Ishikawa (cell line): Measurements from ENCODE around the gene UBE2O.

Experiments
- CEBPB ChIP-seq: IDR thresholded peaks from 2 replicates; pipeline ENCODE4 v1.6.1; 2012
- CREB1 ChIP-seq: IDR thresholded peaks from 2 replicates; pipeline ENCODE4 v1.6.1; 2012; ENCODE audit warnings: low read depth
- EGR1 ChIP-seq: IDR thresholded peaks from 2 replicates; pipeline ENCODE4 v1.6.1; 2012
- EP300 ChIP-seq: IDR thresholded peaks from 2 replicates; pipeline ENCODE4 v1.6.1; 2012; ENCODE audit warnings: borderline replicate concordance
- FOXM1 ChIP-seq: IDR thresholded peaks from 2 replicates; pipeline ENCODE4 v1.6.1; 2012; ENCODE audit warnings: low read depth, borderline replicate concordance
- NFIC ChIP-seq: IDR thresholded peaks from 2 replicates; pipeline ENCODE4 v1.6.1; 2012
- RAD21 ChIP-seq: IDR thresholded peaks from 2 replicates; pipeline ENCODE4 v1.6.1; 2012; ENCODE audit warnings: low read depth
- TAF1 ChIP-seq: IDR thresholded peaks from 2 replicates; pipeline ENCODE4 v1.6.1; 2012; ENCODE audit warnings: low read depth, mild to moderate bottlenecking
- TCF12 ChIP-seq: IDR thresholded peaks from 2 replicates; pipeline ENCODE4 v1.6.1; 2012; ENCODE audit warnings: low read depth
- TEAD4 ChIP-seq: IDR thresholded peaks from 2 replicates; pipeline ENCODE4 v1.6.1; 2012
- YY1 ChIP-seq: IDR thresholded peaks from 2 replicates; pipeline ENCODE4 v1.6.1; 2012; ENCODE audit warnings: low read depth
- ZBTB7A ChIP-seq: IDR thresholded peaks from 2 replicates; pipeline ENCODE4 v1.6.1; 2012; ENCODE audit warnings: low read depth
- TF ChIP-seq, protein P1 (sequence below): IDR thresholded peaks from 2 replicates; pipeline ENCODE4 v1.6.1; 2012; ENCODE audit warnings: low read depth, mild to moderate bottlenecking
- TF ChIP-seq, protein P2 (sequence below): IDR thresholded peaks from 2 replicates; pipeline ENCODE4 v1.6.1; 2012
- TF ChIP-seq, protein P3 (sequence below): IDR thresholded peaks from 2 replicates; pipeline ENCODE4 v1.6.1; 2012

Gene UBE2O

DNA sequence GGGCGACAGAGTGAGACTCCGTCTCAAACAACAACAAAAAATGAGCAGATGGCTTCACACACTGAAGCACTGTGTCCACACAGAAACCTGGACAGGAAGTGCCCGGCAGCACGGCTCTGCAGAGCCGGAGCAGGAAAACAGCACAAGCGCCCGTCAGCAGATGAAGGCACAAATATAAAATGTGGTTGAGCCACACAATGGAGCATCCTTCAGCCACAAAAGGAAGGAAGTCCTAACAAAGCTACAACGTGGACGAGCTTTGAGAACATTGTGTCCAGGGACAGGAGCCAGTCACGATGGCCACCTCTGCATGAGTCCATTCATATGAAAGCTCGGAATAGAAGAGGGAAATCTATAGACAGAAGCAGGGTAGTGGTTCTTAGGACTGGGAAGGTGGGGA is 32.6 kb upstream of the UBE2O start:
- TF ChIP-seq NFIC, result no peak
- no peak for TF ChIP-seq CREB1
- TF ChIP-seq, protein P1, sequence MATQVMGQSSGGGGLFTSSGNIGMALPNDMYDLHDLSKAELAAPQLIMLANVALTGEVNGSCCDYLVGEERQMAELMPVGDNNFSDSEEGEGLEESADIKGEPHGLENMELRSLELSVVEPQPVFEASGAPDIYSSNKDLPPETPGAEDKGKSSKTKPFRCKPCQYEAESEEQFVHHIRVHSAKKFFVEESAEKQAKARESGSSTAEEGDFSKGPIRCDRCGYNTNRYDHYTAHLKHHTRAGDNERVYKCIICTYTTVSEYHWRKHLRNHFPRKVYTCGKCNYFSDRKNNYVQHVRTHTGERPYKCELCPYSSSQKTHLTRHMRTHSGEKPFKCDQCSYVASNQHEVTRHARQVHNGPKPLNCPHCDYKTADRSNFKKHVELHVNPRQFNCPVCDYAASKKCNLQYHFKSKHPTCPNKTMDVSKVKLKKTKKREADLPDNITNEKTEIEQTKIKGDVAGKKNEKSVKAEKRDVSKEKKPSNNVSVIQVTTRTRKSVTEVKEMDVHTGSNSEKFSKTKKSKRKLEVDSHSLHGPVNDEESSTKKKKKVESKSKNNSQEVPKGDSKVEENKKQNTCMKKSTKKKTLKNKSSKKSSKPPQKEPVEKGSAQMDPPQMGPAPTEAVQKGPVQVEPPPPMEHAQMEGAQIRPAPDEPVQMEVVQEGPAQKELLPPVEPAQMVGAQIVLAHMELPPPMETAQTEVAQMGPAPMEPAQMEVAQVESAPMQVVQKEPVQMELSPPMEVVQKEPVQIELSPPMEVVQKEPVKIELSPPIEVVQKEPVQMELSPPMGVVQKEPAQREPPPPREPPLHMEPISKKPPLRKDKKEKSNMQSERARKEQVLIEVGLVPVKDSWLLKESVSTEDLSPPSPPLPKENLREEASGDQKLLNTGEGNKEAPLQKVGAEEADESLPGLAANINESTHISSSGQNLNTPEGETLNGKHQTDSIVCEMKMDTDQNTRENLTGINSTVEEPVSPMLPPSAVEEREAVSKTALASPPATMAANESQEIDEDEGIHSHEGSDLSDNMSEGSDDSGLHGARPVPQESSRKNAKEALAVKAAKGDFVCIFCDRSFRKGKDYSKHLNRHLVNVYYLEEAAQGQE, result no peak
- TF ChIP-seq TEAD4, result no peak
- no peak for TF ChIP-seq EP300
- no peak for TF ChIP-seq FOXM1
- TF ChIP-seq CEBPB, result no peak
- TF ChIP-seq EGR1, result no peak
- TF ChIP-seq RAD21, result no peak
- no peak for TF ChIP-seq TCF12
- no peak for TF ChIP-seq TAF1
- TF ChIP-seq, protein P2, sequence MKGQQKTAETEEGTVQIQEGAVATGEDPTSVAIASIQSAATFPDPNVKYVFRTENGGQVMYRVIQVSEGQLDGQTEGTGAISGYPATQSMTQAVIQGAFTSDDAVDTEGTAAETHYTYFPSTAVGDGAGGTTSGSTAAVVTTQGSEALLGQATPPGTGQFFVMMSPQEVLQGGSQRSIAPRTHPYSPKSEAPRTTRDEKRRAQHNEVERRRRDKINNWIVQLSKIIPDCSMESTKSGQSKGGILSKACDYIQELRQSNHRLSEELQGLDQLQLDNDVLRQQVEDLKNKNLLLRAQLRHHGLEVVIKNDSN, result no peak
- TF ChIP-seq, protein P3, sequence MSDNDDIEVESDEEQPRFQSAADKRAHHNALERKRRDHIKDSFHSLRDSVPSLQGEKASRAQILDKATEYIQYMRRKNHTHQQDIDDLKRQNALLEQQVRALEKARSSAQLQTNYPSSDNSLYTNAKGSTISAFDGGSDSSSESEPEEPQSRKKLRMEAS, result no peak
- TF ChIP-seq ZBTB7A, result no peak
- TF ChIP-seq YY1, result no peak

DNA sequence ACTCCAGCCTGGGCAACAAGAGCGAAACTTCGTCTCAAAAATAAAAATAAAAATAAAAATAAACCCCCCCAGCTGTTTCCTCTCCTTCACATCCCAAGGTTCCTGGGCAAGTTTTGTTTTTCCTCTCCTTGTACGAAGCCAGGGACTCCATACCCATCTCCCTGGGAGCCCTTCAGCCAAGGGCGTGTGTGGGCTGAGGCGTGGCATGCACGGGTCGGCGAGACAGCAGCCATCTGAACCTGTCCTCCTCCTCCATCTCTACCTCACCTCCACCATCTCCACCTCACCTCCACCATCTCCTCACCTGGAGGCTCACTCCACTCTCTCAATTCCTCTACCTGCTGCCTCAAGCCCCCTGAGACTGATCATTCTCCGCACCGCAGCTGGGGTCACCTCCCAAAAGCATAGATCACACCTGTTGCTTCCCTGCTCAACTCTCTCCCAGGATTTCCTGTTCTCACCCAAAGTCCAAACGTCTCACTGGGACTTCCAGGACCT is 31.3 kb upstream of the UBE2O start:
- TF ChIP-seq, protein P2, result no peak
- no peak for TF ChIP-seq ZBTB7A
- TF ChIP-seq CEBPB, result no peak
- no peak for TF ChIP-seq NFIC
- TF ChIP-seq, protein P3, result no peak
- TF ChIP-seq YY1, result no peak
- no peak for TF ChIP-seq EP300
- TF ChIP-seq, protein P1, result no peak
- TF ChIP-seq FOXM1, result no peak
- TF ChIP-seq TCF12, result no peak
- TF ChIP-seq EGR1, result no peak
- no peak for TF ChIP-seq CREB1
- no peak for TF ChIP-seq TEAD4
- TF ChIP-seq RAD21, result no peak

DNA sequence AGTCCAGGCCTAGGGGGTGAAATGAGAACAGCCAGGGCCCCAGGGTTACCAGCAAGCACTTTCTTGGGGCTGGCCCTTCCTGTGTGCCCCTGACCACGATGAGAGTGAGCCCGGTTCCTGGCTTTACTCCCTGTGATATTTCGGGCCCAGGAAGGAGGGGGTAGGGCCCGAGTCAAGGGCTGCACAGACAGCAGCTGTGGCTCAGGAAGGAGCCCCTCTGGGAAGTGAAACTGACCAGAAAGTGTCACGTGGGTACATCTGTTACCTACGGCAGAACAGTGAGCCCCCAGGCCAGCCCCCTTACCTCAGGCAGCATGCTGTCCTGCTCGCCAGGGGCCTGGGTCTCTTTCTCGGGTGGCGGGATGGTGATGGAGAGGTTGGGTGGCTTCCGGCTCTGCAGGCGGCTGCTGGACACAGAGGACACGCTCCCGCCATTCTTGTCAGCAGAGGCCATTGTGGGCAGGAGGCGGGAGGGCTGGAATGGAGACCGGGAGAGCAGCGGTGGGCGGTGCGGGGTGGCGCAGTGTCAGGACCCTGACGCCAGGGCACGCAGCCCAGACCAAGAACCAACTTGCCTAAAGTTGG is 28.2 kb upstream of the UBE2O start:
- TF ChIP-seq TCF12 (no peak), FOXM1 (no peak), EGR1 (no peak), ZBTB7A (no peak)
- TF ChIP-seq, protein P2, result no peak

DNA sequence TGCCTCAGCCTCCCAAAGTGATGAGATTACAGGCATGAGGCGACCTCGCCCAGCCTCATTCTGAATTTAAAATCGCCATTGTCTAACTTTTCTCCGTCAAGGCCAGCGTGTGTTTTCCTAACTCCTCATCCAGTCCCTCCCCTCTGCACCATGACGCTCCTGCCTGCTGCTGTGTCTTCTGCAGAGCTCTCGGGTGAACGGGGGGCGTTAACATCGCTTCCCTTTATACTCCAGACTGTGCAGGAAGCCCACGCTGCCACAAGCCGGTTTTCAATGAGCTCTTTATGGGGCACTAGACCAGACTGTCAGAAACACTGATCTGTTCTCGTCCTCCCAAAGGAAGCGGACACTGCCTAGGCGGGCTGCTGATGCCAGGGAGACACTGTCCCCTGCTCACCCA is 27.7 kb upstream of the UBE2O start:
- TF ChIP-seq, protein P1, result no peak
- no peak for TF ChIP-seq FOXM1
- TF ChIP-seq, protein P3, result no peak
- no peak for TF ChIP-seq CREB1
- TF ChIP-seq EGR1, result no peak
- TF ChIP-seq YY1, result no peak
- TF ChIP-seq, protein P2, result no peak
- TF ChIP-seq TEAD4, result no peak
- no peak for TF ChIP-seq NFIC
- no peak for TF ChIP-seq CEBPB
- TF ChIP-seq EP300, result no peak
- no peak for TF ChIP-seq ZBTB7A
